Measurements from ENCODE around the gene CHML.

DNA sequence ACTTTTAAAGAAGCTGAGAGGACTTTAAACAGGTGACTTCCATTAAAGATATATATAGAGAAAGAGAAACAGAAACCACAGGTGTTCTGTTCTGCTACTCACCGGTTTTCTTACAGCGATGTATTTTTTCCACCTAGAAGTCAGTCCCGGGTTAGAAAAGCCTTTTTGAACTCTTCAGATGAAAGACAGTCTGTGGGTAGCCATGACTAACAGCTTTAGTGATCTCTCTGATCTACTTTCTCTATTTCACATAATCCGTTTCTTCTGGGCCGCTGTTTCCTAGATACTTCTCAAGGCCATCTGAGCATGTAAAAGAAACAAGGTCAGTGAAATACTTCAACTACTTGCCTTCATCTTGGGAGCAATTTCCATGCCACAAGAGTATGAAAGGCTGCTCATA is 37.0 kb upstream of the CHML start:
- TF ChIP-seq, protein P1, sequence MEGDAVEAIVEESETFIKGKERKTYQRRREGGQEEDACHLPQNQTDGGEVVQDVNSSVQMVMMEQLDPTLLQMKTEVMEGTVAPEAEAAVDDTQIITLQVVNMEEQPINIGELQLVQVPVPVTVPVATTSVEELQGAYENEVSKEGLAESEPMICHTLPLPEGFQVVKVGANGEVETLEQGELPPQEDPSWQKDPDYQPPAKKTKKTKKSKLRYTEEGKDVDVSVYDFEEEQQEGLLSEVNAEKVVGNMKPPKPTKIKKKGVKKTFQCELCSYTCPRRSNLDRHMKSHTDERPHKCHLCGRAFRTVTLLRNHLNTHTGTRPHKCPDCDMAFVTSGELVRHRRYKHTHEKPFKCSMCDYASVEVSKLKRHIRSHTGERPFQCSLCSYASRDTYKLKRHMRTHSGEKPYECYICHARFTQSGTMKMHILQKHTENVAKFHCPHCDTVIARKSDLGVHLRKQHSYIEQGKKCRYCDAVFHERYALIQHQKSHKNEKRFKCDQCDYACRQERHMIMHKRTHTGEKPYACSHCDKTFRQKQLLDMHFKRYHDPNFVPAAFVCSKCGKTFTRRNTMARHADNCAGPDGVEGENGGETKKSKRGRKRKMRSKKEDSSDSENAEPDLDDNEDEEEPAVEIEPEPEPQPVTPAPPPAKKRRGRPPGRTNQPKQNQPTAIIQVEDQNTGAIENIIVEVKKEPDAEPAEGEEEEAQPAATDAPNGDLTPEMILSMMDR (conservative IDR thresholded peaks at IDR 0.05; ENCODE audit: low read depth in 2 of 2), result no peak
- TF ChIP-seq REST (IDR thresholded peaks at IDR 0.05; ENCODE audit: unreplicated experiment) (no peak), POLR2AphosphoS5 (IDR thresholded peaks at IDR 0.05; ENCODE audit: low read depth) (no peak), EZH2 (IDR thresholded peaks at IDR 0.05; ENCODE audit: low read depth, unreplicated experiment) (no peak), ZNF331 (CRISPR knock-in tag; IDR thresholded peaks at IDR 0.05; ENCODE audit: low read depth) (no peak), EZH2phosphoT487 (IDR thresholded peaks at IDR 0.05; ENCODE audit: unreplicated experiment) (no peak), ZNF462 (CRISPR knock-in tag; IDR thresholded peaks at IDR 0.05) (no peak), CREB1 (CRISPR knock-in tag; IDR thresholded peaks at IDR 0.05; ENCODE audit: low read depth) (no peak), STAT1 (IDR thresholded peaks at IDR 0.05; ENCODE audit: unreplicated experiment) (no peak), NANOG (IDR thresholded peaks at IDR 0.05; ENCODE audit: borderline replicate concordance) (no peak), JUNB (IDR thresholded peaks at IDR 0.05; ENCODE audit: unreplicated experiment) (no peak)
- TF ChIP-seq, protein P2, sequence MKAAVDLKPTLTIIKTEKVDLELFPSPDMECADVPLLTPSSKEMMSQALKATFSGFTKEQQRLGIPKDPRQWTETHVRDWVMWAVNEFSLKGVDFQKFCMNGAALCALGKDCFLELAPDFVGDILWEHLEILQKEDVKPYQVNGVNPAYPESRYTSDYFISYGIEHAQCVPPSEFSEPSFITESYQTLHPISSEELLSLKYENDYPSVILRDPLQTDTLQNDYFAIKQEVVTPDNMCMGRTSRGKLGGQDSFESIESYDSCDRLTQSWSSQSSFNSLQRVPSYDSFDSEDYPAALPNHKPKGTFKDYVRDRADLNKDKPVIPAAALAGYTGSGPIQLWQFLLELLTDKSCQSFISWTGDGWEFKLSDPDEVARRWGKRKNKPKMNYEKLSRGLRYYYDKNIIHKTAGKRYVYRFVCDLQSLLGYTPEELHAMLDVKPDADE (IDR thresholded peaks at IDR 0.05), result no peak

All from GM23338 (cell line).